ENCODE measurements around the gene IGDCC3. TPM values are rescaled to one million over a fixed set of nuclear protein-coding genes. Genes with fewer than 3 reads are reported as not detected.
A peak's percentile ranks its signal among the peaks of the same experiment; 100 is the strongest.

Gene IGDCC3
- total and polyA plus RNA-seq, 10 donors, result 0.03 to 0.34 (median 0.03) TPM; not detected in 7

DNA sequence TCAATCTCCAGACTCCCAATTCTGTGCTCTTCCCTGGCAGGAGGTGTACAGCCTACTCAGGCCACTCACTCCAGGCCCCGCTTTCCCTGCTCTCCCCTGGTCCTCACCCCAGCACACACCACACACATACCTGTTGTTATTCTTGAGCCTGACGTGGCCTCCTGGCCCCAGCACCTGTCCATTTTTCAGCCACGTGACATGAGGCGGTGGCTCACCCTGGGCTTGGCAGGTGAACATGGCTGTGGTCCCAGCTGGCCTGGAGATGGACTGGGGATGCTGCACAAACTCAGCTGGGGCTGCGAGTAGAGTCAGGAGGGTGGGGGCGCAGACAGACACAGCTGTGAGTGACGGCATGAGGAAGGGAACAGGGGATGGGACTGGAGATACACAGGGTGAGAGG, 46.0 kb downstream of the IGDCC3 start:
- peak; percentile 27 for DNase-seq
- no peaks in the 10 kb centered on the region for H3K4me1 ChIP-seq
- H3K27ac ChIP-seq, result no peak overlapping the region
- no peak for TF ChIP-seq POLR2AphosphoS5 (IDR thresholded peaks at IDR 0.05)
- intact Hi-C loops (cut with DNase I; ENCODE audit: low total_unique reads), result no loop called here
- H3K36me3 ChIP-seq, result no peaks in the 10 kb centered on the region
- peaks cover 0 to 23% (median 0%) of the 10 kb centered on the region in 7 donors for H3K27me3 ChIP-seq (replicated peaks in 1 of 7)
- H3K4me3 ChIP-seq, result no peak overlapping the region
- WGBS, 5 donors, result 72 to 99% (median 90%) methylated on average over 5 to 7 of the region's 7 CpGs
- no peaks in the 10 kb centered on the region for H3K9me3 ChIP-seq

DNA sequence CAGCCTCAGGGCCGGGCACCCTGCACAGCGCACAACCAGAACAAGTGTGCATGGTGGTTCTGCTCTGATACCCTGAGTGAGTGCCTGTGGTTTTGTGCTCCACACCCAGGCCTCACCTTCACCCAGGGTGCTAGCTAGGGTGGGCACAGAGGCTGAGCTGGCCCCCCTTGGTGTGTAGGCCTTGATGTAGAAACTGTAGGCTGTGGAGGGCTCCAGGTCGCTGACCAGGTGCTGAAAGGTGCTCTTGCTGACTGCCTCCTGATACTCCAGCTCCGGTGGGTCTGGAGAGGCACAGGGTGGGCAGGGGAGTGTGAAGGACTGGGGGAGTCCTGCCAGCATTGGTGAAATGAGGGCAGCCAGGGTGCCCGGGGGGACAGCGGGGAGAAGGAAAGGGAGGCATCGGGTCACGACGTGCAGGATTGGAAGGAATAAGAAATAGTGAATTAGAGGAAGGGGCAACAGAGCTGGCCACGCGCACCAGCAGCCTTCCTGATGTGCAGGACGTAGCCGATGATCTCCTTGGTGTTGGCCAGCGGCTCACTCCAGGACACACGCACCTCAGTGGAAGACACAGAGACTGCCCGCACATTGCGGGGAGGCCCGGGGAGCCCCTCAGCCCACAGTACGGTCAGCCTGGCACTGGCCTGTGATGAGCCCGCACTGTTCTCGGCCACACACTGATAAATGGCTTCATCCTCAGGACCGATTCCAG, 46.7 kb downstream of the IGDCC3 start:
- Histone ChIP-seq H3K27ac (no peak overlapping the region), H3K4me3 (no peak overlapping the region), H3K4me1 (peaks cover 0 to 4% (median 0%) of the 10 kb centered on the region in 6 donors), H3K36me3 (no peaks in the 10 kb centered on the region), H3K27me3 (replicated peaks in 1 of 7) (peaks cover 0 to 21% (median 0%) of the 10 kb centered on the region in 7 donors), H3K9me3 (no peaks in the 10 kb centered on the region)
- TF ChIP-seq POLR2A (IDR thresholded peaks at IDR 0.05) (no peak), POLR2AphosphoS5 (IDR thresholded peaks at IDR 0.05) (no peak)
- TF ChIP-seq, protein P1, sequence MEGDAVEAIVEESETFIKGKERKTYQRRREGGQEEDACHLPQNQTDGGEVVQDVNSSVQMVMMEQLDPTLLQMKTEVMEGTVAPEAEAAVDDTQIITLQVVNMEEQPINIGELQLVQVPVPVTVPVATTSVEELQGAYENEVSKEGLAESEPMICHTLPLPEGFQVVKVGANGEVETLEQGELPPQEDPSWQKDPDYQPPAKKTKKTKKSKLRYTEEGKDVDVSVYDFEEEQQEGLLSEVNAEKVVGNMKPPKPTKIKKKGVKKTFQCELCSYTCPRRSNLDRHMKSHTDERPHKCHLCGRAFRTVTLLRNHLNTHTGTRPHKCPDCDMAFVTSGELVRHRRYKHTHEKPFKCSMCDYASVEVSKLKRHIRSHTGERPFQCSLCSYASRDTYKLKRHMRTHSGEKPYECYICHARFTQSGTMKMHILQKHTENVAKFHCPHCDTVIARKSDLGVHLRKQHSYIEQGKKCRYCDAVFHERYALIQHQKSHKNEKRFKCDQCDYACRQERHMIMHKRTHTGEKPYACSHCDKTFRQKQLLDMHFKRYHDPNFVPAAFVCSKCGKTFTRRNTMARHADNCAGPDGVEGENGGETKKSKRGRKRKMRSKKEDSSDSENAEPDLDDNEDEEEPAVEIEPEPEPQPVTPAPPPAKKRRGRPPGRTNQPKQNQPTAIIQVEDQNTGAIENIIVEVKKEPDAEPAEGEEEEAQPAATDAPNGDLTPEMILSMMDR (IDR thresholded peaks at IDR 0.05 in 8 of 11, conservative IDR thresholded peaks at IDR 0.05 in 3 of 11), result no peak
- WGBS, 5 donors, result 90 to 96% (median 94%) methylated on average over 21 to 22 of the region's 22 CpGs
- DNase-seq, result peak; percentile 55
- intact Hi-C loops (cut with DNase I; ENCODE audit: low total_unique reads), result no loop called here

- peaks cover 0 to 17% (median 0%) of the 10 kb centered on the region in 7 donors for H3K27me3 ChIP-seq (replicated peaks in 1 of 7)
- H3K36me3 ChIP-seq, result no peaks in the 10 kb centered on the region
- peaks cover 0 to 7% (median 0%) of the 10 kb centered on the region in 6 donors for H3K4me1 ChIP-seq
- no peak overlapping the region for H3K27ac ChIP-seq
- H3K4me3 ChIP-seq, result no peak overlapping the region
- 81 to 92% (median 87%) methylated on average over 11 to 18 of the region's 18 CpGs for WGBS, 5 donors
- H3K9me3 ChIP-seq, result no peaks in the 10 kb centered on the region
- intact Hi-C loops (cut with DNase I; ENCODE audit: low total_unique reads), result no loop called here
- TF ChIP-seq, protein P1 (IDR thresholded peaks at IDR 0.05 in 8 of 11, conservative IDR thresholded peaks at IDR 0.05 in 3 of 11), result no peak
- no peak for TF ChIP-seq POLR2A (IDR thresholded peaks at IDR 0.05)
- TF ChIP-seq POLR2AphosphoS5 (IDR thresholded peaks at IDR 0.05), result no peak
- DNase-seq, result peak; percentile 46
Measured at GRCh38 chr15:65329984-65330735, 47.6 kb downstream of the IGDCC3 start.

DNA sequence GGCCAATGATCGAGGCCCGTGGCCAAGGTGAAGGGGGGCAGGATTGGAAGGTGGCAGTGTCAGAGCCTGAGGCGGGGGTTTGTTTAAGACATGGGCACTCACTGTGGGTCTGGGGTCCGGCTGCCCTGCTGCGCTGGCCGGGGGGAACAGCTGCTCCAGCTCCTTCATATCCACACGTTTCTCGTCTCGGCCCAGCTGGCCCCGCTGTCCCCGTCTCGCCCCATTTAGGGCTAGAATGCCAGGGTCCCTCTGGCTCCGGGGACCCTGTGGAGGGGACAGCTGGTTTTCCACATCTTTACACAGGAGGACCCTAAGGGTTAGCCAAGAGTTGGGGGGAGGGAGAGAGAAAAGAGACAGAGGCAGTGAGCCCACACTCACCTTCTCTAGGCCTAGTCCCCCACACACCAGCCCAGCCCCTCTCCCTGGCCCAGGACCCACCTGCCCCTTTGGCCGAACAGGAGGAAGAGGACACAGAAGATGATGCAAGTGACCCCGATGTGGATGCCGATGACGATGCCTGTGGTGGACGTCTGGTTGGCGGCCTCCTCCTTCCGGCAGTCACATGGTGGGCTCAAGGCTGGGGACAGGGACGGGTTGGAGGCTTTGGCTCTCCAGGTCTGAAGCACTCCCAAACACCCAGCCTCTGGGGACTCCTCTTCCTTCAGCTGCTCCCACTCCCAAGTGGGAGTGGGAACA, 48.4 kb downstream of the IGDCC3 start:
- 89 to 96% (median 91%) methylated on average over 20 to 21 of the region's 21 CpGs for WGBS, 5 donors
- Histone ChIP-seq H3K27me3 (replicated peaks in 1 of 7) (peaks cover 0 to 10% (median 0%) of the 10 kb centered on the region in 7 donors), H3K4me3 (no peak overlapping the region), H3K4me1 (peaks cover 0 to 7% (median 0%) of the 10 kb centered on the region in 6 donors), H3K36me3 (no peaks in the 10 kb centered on the region), H3K9me3 (no peaks in the 10 kb centered on the region), H3K27ac (no peak overlapping the region)
- peak; percentile 58 for DNase-seq
- TF ChIP-seq POLR2AphosphoS5 (IDR thresholded peaks at IDR 0.05) (no peak), POLR2A (IDR thresholded peaks at IDR 0.05) (no peak)
- TF ChIP-seq, protein P1 (IDR thresholded peaks at IDR 0.05 in 8 of 11, conservative IDR thresholded peaks at IDR 0.05 in 3 of 11), result no peak
- intact Hi-C loops (cut with DNase I; ENCODE audit: low total_unique reads), result no loop called here
